ENCODE measurements around the gene PROK2. TPM values are rescaled to one million over a fixed set of nuclear protein-coding genes. Genes with fewer than 3 reads are reported as not detected.
A peak's percentile ranks its signal among the peaks of the same experiment; 100 is the strongest.

PROK2 gene
- total and polyA plus RNA-seq, 4 donors, result 1.3 to 57.2 (median 2.8) TPM

GRCh38 chr3:71726146-71726545 lies 58.8 kb downstream of the PROK2 start:
- 73% methylated on average over 8 of the region's 8 CpGs for WGBS, 2 donors
- no peaks in the 10 kb centered on the region for H3K9me3 ChIP-seq (ENCODE audit: control insufficient read depth in 4 of 4, insufficient read depth in 3 of 4, low read length in 3 of 4)
- no peak overlapping the region for H3K4me3 ChIP-seq
- no peaks in the 10 kb centered on the region for H3K27me3 ChIP-seq (ENCODE audit: control insufficient read depth in 3 of 3, insufficient read depth in 3 of 3, low read length in 2 of 3)
- TF ChIP-seq CTCF (IDR thresholded peaks at IDR 0.05; ENCODE audit: control extremely low read depth, extremely low read depth), result no peak
- ATAC-seq (ENCODE audit: insufficient read depth, low FRiP score), result no peak
- H3K27ac ChIP-seq (ENCODE audit: low read depth in 1 of 2, low read length in 1 of 2), result peak overlapping the region in 1 of 2 donors; percentile 44
- H3K9ac ChIP-seq (ENCODE audit: insufficient read depth in 1 of 2, low read length in 2 of 2), result no peak overlapping the region
- no peaks in the 10 kb centered on the region for H3K36me3 ChIP-seq (ENCODE audit: control insufficient read depth in 4 of 4, insufficient read depth in 4 of 4, low read length in 4 of 4)
- DNase-seq, result no peak
- H3K4me1 ChIP-seq (ENCODE audit: control insufficient read depth in 5 of 5, insufficient read depth in 5 of 5, low read length in 5 of 5), result peaks cover 0 to 16% (median 5%) of the 10 kb centered on the region in 5 donors

- Histone ChIP-seq H3K4me3 (peak within 1 kb of the TSS; percentile 71), H3K4me1 (ENCODE audit: control insufficient read depth in 5 of 5, insufficient read depth in 5 of 5, low read length in 5 of 5) (peaks cover 0 to 16% (median 5%) of the 10 kb centered on the region in 5 donors), H3K9me3 (ENCODE audit: control insufficient read depth in 4 of 4, insufficient read depth in 3 of 4, low read length in 3 of 4) (no peaks in the 10 kb centered on the region), H3K36me3 (ENCODE audit: control insufficient read depth in 4 of 4, insufficient read depth in 4 of 4, low read length in 4 of 4) (no peaks in the 10 kb centered on the region), H3K27me3 (ENCODE audit: control insufficient read depth in 3 of 3, insufficient read depth in 3 of 3, low read length in 2 of 3) (no peaks in the 10 kb centered on the region), H3K9ac (ENCODE audit: insufficient read depth in 1 of 2, low read length in 2 of 2) (peak within 1 kb of the TSS in 1 of 2 donors; percentile 76), H3K27ac (ENCODE audit: low read depth in 1 of 2, low read length in 1 of 2) (peak within 1 kb of the TSS; percentile 91 to 93)
- DNase-seq, result peak; percentile 20 to 62 (median 36)
- WGBS, 2 donors, result 3 to 7% methylated on average over 24 to 80 of the region's 80 CpGs
- no peak for TF ChIP-seq CTCF (IDR thresholded peaks at IDR 0.05; ENCODE audit: control extremely low read depth, extremely low read depth)
- ATAC-seq (ENCODE audit: insufficient read depth, low FRiP score), result peak; percentile 54
Measured at GRCh38 chr3:71725271-71725991, 59.5 kb downstream of the PROK2 start, which contains the start of gene EIF4E3. Gene EIF4E3 (minus strand): TSS chr3:71725402. CDS start chr3:71725367, 35 bp downstream.

GRCh38 chr3:71724584-71725270 lies 60.2 kb downstream of the PROK2 start:
- H3K27me3 ChIP-seq (ENCODE audit: control insufficient read depth in 3 of 3, insufficient read depth in 3 of 3, low read length in 2 of 3), result no peaks in the 10 kb centered on the region
- DNase-seq, result peak; percentile 46 to 62 (median 50)
- H3K4me3 ChIP-seq, result peak overlapping the region; percentile 71
- peak overlapping the region; percentile 91 to 93 for H3K27ac ChIP-seq (ENCODE audit: low read depth in 1 of 2, low read length in 1 of 2)
- WGBS, 2 donors, result 0% methylated on average over 64 to 73 of the region's 73 CpGs
- no peak for TF ChIP-seq CTCF (IDR thresholded peaks at IDR 0.05; ENCODE audit: control extremely low read depth, extremely low read depth)
- peaks cover 0 to 16% (median 5%) of the 10 kb centered on the region in 5 donors for H3K4me1 ChIP-seq (ENCODE audit: control insufficient read depth in 5 of 5, insufficient read depth in 5 of 5, low read length in 5 of 5)
- no peaks in the 10 kb centered on the region for H3K9me3 ChIP-seq (ENCODE audit: control insufficient read depth in 4 of 4, insufficient read depth in 3 of 4, low read length in 3 of 4)
- peak; percentile 39 for ATAC-seq (ENCODE audit: insufficient read depth, low FRiP score)
- H3K9ac ChIP-seq (ENCODE audit: insufficient read depth in 1 of 2, low read length in 2 of 2), result peak overlapping the region in 1 of 2 donors; percentile 76
- H3K36me3 ChIP-seq (ENCODE audit: control insufficient read depth in 4 of 4, insufficient read depth in 4 of 4, low read length in 4 of 4), result no peaks in the 10 kb centered on the region
